ENCODE data around the gene NYAP2.

Gene NYAP2

DNA sequence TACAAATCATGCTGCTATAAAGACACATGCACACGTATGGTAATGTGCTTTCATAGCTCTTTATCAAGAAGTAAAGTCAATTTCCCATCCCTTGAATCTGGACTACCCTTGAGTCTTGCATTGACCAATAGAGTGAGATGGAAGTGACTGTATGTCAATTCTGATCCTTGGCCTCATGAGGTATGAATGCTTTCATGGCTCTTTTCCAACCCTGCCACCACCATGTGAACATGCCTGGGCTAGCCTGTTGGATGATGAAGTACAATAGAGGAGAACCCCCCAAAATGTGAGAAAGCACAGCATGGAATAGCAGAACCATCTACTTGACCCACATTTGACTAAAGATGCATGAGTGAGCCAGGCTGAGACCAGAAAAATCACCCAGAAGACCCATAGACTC is 237.0 kb downstream of the NYAP2 start:
- DNase-seq: no peak

- no peak for DNase-seq
Observed at GRCh38 chr2:225637259-225637658, 237.7 kb downstream of the NYAP2 start.

GRCh38 chr2:225640550-225640949 is 241.0 kb downstream of the NYAP2 start:
- no peak for DNase-seq

- no peak for DNase-seq
Observed at GRCh38 chr2:225649274-225649673, 249.8 kb downstream of the NYAP2 start.

DNA sequence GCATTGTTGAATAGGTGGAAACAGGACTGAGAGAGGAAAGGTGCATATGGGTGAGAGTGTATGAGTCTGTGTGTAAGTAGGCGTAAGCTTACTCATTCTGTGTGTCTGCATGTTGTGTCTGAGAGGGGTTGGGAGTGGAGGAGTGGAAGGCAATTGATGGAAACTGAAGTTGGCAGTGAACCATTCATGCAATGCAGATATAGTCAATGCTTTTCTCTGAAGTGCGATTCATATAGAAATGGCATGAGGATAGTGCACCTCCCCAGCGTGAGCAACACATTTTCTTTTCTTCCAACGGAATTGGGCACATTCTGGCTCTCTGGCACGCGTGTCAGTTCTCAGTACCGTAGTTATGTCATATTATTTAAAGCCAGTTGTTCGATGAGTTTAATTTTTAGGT is 250.5 kb downstream of the NYAP2 start:
- DNase-seq: no peak

DNA sequence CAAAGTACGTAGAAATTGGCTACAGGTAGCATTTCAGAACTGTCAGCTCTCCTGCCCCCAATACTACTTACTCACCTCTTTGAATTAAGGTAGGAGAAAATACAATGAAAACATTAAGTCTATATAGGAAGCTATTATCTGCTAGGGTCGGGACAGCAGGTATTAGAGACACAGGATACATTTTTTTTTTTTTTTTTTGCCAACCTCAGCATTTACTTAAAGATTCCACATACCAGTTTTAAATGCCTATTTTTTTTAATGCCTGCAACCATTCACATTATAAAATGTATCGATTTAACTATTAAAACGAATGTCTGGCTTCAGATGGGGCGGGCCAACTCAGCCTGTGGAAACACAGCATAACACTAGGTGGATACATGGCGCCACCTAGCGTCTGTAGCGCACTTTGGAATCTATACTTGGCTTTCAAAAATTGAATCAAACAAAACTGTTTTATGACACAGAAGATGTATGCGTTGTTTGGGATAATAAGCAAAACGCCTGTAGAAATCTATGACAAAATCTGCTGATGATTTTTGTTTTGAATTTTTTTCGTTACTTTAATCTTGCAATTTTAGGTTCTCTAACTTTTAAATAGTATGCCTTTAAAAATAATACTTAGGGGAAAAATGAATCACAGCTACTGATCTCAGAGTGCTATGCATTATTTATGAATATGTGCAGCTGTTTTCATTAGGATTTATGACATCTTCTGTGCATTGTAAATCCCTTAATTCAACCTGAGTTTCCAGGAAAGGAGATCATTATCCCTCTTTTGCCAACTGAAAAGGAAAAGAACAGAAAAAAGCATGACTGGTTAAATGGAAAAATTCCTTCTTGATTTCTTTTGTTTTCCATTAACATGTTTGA is 261.0 kb downstream of the NYAP2 start:
- peak; percentile 65 for DNase-seq

DNA sequence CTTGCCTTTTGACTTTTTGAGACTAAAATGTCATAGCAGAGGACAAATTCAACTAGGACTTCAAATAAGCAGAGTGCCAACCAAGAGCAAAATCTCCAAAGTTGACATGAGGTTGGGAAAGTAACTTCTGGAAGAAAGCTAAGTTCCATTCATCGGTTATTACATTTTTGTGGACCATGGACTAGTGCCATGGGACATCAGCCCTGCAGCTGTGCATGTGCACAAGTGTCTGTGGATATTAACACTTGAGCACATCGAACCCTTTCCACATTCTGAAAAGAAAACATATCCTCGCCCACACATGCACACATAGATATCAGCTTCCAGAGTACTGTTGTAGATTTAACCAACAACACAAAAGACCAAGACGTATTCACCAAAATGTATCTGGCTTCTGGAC is 262.6 kb downstream of the NYAP2 start:
- no peak for DNase-seq

DNA sequence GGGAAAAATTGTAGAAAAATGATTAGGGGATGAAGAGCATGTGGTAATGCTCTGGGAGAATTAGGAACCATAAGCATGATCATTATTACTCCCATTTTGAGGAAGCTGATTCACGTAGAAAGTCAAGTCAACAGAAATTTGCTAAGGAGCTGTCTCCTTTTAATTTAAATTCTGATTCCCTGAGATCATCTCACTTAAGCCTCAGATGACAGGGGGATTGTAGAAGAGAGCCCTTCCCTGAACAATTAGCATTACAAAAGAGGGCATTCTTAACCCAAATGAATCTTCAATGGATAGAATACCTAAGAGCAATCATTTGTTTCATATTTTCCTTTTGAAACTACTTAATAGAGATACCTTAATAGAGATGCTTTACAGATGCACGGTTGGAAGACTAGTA is 267.9 kb downstream of the NYAP2 start:
- DNase-seq: peak; percentile 5

GRCh38 chr2:225668606-225669266 is 269.2 kb downstream of the NYAP2 start:
- DNase-seq: peak; percentile 73

- peak; percentile 60 for DNase-seq
Observed at GRCh38 chr2:225670111-225670974, 270.8 kb downstream of the NYAP2 start.

DNA sequence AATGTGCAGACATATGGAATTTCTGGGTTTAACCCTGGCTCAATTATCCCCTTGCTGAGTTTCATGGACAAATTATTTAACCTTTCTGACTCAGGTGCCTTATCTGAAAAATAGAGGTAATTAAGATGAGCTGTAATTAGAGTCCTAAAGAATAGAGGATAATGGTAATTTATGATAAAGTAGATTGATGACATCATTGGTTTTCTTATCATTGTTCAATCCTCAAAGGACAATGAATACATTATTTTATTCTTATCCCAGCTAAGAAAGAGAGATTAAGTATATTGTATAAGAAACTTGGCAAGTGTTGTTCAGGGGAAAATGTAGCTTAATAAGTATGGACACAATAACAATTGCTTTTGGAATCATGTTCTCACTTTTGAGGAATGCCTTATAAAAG is 279.3 kb downstream of the NYAP2 start:
- DNase-seq: no peak

GRCh38 chr2:225683258-225683657 is 283.7 kb downstream of the NYAP2 start:
- DNase-seq: no peak

GRCh38 chr2:225690153-225690552 is 290.6 kb downstream of the NYAP2 start:
- DNase-seq: no peak

GRCh38 chr2:225691711-225692110 is 292.2 kb downstream of the NYAP2 start:
- DNase-seq: no peak

GRCh38 chr2:225693259-225693658 is 293.7 kb downstream of the NYAP2 start:
- DNase-seq: no peak

- no peak for DNase-seq
Observed at GRCh38 chr2:225694664-225695063, 295.2 kb downstream of the NYAP2 start.

DNA sequence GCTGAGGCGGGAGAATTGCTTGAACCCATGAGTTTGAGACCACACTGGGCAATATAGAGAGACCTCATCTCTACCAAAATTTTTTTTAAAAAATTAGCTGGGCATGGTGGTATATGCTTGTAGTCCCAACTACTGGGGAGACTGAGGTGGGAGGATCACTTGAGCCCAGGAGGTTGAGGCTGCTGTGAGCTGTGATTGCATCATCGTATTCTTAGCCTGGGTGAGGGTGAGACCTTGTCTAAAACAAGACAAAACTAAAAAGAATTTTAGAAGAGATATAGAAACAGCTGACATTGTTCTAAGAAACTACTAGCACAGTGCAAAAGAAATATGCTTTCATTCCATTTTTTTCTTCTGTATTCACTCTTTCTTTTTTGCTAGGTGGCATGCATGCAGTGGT is 298.4 kb downstream of the NYAP2 start:
- no peak for DNase-seq

Measured in fibroblast of skin of scalp (primary cell).